NB4 (cell line): ENCODE measurements around the gene LYPLA2.

Experiments
- POLR2A ChIP-seq: IDR thresholded peaks from 2 replicates; pipeline ENCODE4 v1.6.1; 2011; ENCODE audit warnings: mild to moderate bottlenecking; ENCODE audit not compliant: insufficient read length; ENCODE audit errors: extremely low read depth
- TF ChIP-seq, protein P1 (sequence below): IDR thresholded peaks from 2 replicates; pipeline ENCODE4 v1.6.1; 2011; ENCODE audit warnings: low read depth, low read length
- TF ChIP-seq, protein P2 (sequence below): IDR thresholded peaks from one replicate; pipeline ENCODE4 v1.5.1; 2012; ENCODE audit warnings: low read depth, low read length

DNA sequence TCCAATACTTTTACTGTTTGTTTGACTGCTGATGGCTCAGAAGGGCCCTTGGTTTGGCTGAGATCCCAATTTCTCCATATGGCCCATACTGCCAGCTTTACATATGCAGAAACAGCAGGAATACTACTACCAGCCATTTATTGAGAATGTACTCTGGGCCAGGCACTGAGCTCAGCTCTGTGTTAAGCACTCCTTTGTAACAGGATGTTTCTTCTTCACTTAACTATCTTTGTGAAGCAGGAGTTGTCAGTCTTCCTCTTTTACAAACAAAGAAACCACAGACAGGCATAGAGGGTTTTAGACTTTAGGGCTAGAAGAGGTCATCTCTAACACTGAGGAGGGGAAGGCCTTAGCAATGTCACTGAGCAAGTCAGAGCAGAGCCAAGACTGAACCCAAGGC, 26.0 kb downstream of the LYPLA2 start:
- TF ChIP-seq, protein P1, sequence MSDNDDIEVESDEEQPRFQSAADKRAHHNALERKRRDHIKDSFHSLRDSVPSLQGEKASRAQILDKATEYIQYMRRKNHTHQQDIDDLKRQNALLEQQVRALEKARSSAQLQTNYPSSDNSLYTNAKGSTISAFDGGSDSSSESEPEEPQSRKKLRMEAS: no peak
- TF ChIP-seq, protein P2, sequence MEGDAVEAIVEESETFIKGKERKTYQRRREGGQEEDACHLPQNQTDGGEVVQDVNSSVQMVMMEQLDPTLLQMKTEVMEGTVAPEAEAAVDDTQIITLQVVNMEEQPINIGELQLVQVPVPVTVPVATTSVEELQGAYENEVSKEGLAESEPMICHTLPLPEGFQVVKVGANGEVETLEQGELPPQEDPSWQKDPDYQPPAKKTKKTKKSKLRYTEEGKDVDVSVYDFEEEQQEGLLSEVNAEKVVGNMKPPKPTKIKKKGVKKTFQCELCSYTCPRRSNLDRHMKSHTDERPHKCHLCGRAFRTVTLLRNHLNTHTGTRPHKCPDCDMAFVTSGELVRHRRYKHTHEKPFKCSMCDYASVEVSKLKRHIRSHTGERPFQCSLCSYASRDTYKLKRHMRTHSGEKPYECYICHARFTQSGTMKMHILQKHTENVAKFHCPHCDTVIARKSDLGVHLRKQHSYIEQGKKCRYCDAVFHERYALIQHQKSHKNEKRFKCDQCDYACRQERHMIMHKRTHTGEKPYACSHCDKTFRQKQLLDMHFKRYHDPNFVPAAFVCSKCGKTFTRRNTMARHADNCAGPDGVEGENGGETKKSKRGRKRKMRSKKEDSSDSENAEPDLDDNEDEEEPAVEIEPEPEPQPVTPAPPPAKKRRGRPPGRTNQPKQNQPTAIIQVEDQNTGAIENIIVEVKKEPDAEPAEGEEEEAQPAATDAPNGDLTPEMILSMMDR: no peak
- TF ChIP-seq POLR2A: no peak
